Transverse colon (tissue), 4 donors: ENCODE results near the gene GIMD1. TPM values are rescaled to one million over a fixed set of nuclear protein-coding genes. Genes with fewer than 3 reads are reported as not detected.

Experiments used
- DNase-seq: peaks from one replicate; pipeline ENCODE4 v3.0.0-alpha.2; 2019
- H3K27ac ChIP-seq, 4 donors: fragments of 200-600 bp; sonication (generic); 2 replicates each; pipeline ENCODE4 v1.5.1; 2016 to 2018; ENCODE audit warnings: inconsistent platforms in 4 of 4
- H3K27me3 ChIP-seq: fragments of 200-600 bp; sonication (generic); 2 replicates; pipeline ENCODE4 v1.5.1; 2017; ENCODE audit warnings: inconsistent platforms
- H3K36me3 ChIP-seq, 4 donors: fragments of 200-600 bp; sonication (generic); 2 replicates each; pipeline ENCODE4 v1.5.1; 2017 to 2019; ENCODE audit warnings: inconsistent platforms in 4 of 4
- H3K4me1 ChIP-seq, 4 donors: fragments of 200-600 bp; sonication (generic); 2 replicates each; pipeline ENCODE4 v1.5.1; 2017 to 2020; ENCODE audit warnings: inconsistent platforms in 4 of 4
- H3K4me3 ChIP-seq, 4 donors: fragments of 200-600 bp; sonication (generic); 1 replicate in 1 of 4; 2 replicates in 3 of 4; pipeline versions ENCODE4 v1.5.1 to v1.6.1; 2017 to 2019; ENCODE audit warnings: inconsistent platforms in 4 of 4
- H3K9me3 ChIP-seq, 2 donors: fragments of 200-600 bp; sonication (generic); 2 replicates each; pipeline ENCODE4 v1.5.1; 2017 to 2019; ENCODE audit warnings: inconsistent platforms in 2 of 2
- EP300 ChIP-seq: sonication (generic); formaldehyde crosslinking; IDR thresholded peaks from one replicate; pipeline ENCODE4 v1.6.1; 2017; ENCODE audit warnings: antibody characterized with exemption, low read depth
- POLR2A ChIP-seq: fragments of 450-650 bp; IDR thresholded peaks from one replicate; pipeline ENCODE4 v1.6.1; 2016; ENCODE audit warnings: antibody characterized with exemption, mild to moderate bottlenecking, moderate library complexity
- POLR2AphosphoS5 ChIP-seq, 3 donors: sonication (generic); formaldehyde crosslinking; IDR thresholded peaks; one replicate each; pipeline ENCODE4 v1.6.1; 2016; ENCODE audit warnings: antibody characterized with exemption in 3 of 3
- WGBS, 2 donors: methylation state at CpG; one replicate each; pipeline ENCODE4 v1.1.5; 2018; ENCODE audit warnings: low coverage in 1 of 2; 5-methylcytosine and 5-hydroxymethylcytosine counted together
- in situ Hi-C, 4 donors: fragments of 200-750 bp; cut with MboI; loops; one replicate each; pipeline versions ENCODE4 v1.15.0 to v1.15.1; 2017; ENCODE audit warnings: low sequenced_read_pairs in 3 of 4, low pct_ligation_motif_present in 1 of 4, low pct_unique_long_range_greater_than_20kb in 1 of 4
- intact Hi-C: fragments of 100-400 bp; cut with DNase I; formaldehyde crosslinking; loops from one replicate; pipeline ENCODE4 v1.15.1; 2023; ENCODE audit warnings: low total_unique reads
- total RNA-seq, 4 donors: library from RNA; depleted of rRNA; stranded (reverse); fragments of >200 nt; gene quantifications; one replicate each; pipeline ENCODE4 v1.1.0, GENCODE V29; 2016
- TF ChIP-seq, protein P1 (sequence below), 5 experiments: fragments of 200-600 bp in 3 of 5; fragments of 450-650 bp in 2 of 5; sonication (generic) in 3 of 5; IDR thresholded peaks; 1 replicate in 2 of 5; 2 replicates in 3 of 5; pipeline ENCODE4 v1.5.1; 2016 to 2017; ENCODE audit warnings: antibody characterized with exemption in 5 of 5, inconsistent platforms in 3 of 5, mild to moderate bottlenecking in 2 of 5, moderate library complexity in 1 of 5

Gene GIMD1
- total RNA-seq, 4 donors from 2014 or later = not detected

DNA sequence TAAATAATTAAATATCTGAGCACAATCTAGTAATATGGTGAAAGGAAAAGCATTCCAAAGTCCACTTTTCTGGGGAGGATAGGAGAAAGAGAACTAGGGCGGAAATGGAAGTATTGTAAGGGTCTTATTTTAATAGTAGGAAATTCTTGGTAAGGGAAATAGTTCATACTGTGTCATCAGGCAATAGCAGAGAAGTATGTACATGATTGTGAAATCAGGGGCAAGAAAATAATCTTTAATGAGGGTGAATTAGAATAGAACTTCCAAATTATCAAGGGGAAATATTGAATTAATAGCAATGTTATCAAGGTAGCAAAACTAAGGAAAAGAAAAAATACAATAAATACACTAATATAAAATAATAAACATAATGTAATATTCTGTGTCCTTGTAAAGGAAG is 14.8 kb downstream of the GIMD1 start:
- Histone ChIP-seq H3K36me3 (peaks cover 0 to 15% (median 0%) of the 10 kb centered on the region in 4 donors), H3K4me1 (no peaks in the 10 kb centered on the region), H3K27me3 (no peaks in the 10 kb centered on the region), H3K27ac (no peak overlapping the region), H3K9me3 (no peaks in the 10 kb centered on the region), H3K4me3 (no peak overlapping the region)
- in situ Hi-C loops = loop anchor here in 2 of 4 donors (25.0 kb wide), 2 partner anchors 459 to 534 kb away; no protein-coding TSS in a partner anchor
- intact Hi-C loops = no loop called here
- DNase-seq = no peak
- no peak for TF ChIP-seq EP300
- no peak for TF ChIP-seq POLR2A
- TF ChIP-seq, protein P1, sequence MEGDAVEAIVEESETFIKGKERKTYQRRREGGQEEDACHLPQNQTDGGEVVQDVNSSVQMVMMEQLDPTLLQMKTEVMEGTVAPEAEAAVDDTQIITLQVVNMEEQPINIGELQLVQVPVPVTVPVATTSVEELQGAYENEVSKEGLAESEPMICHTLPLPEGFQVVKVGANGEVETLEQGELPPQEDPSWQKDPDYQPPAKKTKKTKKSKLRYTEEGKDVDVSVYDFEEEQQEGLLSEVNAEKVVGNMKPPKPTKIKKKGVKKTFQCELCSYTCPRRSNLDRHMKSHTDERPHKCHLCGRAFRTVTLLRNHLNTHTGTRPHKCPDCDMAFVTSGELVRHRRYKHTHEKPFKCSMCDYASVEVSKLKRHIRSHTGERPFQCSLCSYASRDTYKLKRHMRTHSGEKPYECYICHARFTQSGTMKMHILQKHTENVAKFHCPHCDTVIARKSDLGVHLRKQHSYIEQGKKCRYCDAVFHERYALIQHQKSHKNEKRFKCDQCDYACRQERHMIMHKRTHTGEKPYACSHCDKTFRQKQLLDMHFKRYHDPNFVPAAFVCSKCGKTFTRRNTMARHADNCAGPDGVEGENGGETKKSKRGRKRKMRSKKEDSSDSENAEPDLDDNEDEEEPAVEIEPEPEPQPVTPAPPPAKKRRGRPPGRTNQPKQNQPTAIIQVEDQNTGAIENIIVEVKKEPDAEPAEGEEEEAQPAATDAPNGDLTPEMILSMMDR (IDR thresholded peaks at IDR 0.05) = no peak
- no peak for TF ChIP-seq POLR2AphosphoS5 (IDR thresholded peaks at IDR 0.05)
- 92 to 93% methylated on average over 1 of the region's 1 CpG for whole genome bisulfite sequencing, 2 donors

DNA sequence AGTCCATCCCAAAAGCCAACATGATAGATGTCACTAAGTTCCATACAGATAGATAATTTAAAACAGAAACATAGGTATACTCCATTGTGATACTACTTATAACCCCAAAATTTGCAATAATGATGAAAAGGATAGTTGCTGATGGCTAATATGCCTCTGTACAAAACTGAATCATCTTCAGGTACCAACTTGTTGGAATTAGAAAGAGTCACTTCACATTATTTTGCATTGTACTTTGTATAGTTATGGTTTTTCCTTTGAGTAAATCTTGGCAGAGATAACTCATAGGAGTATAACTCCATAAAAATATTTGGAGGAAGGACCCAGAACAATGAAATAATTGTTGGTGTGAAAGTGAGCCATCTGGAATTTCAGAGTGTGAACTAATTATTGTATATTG is 17.6 kb downstream of the GIMD1 start:
- TF ChIP-seq, protein P1 (IDR thresholded peaks at IDR 0.05) = no peak
- TF ChIP-seq POLR2A (no peak), EP300 (no peak), POLR2AphosphoS5 (IDR thresholded peaks at IDR 0.05) (no peak)
- Histone ChIP-seq H3K4me3 (no peak overlapping the region), H3K27ac (no peak overlapping the region), H3K36me3 (peaks cover 0 to 24% (median 6%) of the 10 kb centered on the region in 4 donors), H3K27me3 (no peaks in the 10 kb centered on the region), H3K4me1 (no peaks in the 10 kb centered on the region), H3K9me3 (no peaks in the 10 kb centered on the region)
- no peak for DNase-seq
- intact Hi-C loops = no loop called here
- in situ Hi-C loops = loop anchor here in 2 of 4 donors (25.0 kb wide), 2 partner anchors 461 to 536 kb away; no protein-coding TSS in a partner anchor

DNA sequence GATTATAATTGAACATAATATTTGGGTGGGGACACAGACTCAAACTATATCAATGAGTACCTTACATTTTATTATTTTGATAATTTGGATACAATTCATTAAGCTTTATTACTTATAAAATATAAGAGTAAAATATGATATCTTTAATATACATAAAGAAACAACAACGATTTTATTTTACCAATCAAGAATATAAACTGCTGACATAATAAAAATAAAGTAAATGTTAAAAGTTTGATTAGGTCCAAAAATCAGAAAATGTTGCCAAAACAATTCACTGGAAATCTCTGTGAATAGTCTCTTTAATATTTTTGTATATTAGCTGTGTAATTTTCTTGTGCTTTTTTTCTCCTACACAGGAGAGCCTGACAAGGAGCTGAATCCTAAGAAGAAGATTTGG is 21.4 kb downstream of the GIMD1 start:
- TF ChIP-seq EP300 = no peak
- TF ChIP-seq, protein P1 (IDR thresholded peaks at IDR 0.05) = no peak
- no peak for TF ChIP-seq POLR2A
- no peak for TF ChIP-seq POLR2AphosphoS5 (IDR thresholded peaks at IDR 0.05)
- 83 to 91% methylated on average over 1 of the region's 1 CpG for WGBS, 2 donors
- in situ Hi-C loops = no loop called here
- H3K27ac ChIP-seq = no peak overlapping the region
- no peaks in the 10 kb centered on the region for H3K27me3 ChIP-seq
- no peaks in the 10 kb centered on the region for H3K9me3 ChIP-seq
- H3K4me1 ChIP-seq = peaks cover 0 to 1% (median 0%) of the 10 kb centered on the region in 4 donors
- no peak for DNase-seq
- H3K36me3 ChIP-seq = peaks cover 0 to 24% (median 6%) of the 10 kb centered on the region in 4 donors
- no peak overlapping the region for H3K4me3 ChIP-seq
- intact Hi-C loops = no loop called here

DNA sequence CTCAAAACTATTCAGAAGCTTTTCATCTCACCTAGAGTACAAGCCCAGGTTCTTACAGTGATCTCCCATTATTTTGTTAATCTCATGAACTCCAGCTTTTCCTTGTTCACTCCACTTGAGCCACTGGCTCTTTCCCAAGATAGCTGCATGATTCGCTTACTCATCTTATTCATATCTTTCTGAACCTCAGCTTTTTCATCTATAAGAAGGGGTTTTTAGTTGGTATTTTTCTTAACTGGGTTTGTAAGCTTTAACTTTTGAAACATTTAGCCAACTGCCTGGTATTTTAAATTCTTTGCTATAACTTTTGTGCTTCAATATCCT is 24.0 kb downstream of the GIMD1 start:
- in situ Hi-C loops = no loop called here
- no peak for TF ChIP-seq POLR2AphosphoS5 (IDR thresholded peaks at IDR 0.05)
- TF ChIP-seq POLR2A = no peak
- TF ChIP-seq, protein P1 (IDR thresholded peaks at IDR 0.05) = no peak
- no peak for TF ChIP-seq EP300
- 69 to 91% methylated on average over 1 of the region's 1 CpG for WGBS, 2 donors
- no peak for DNase-seq
- Histone ChIP-seq H3K27me3 (no peaks in the 10 kb centered on the region), H3K4me1 (peaks cover 0 to 6% (median 0%) of the 10 kb centered on the region in 4 donors), H3K9me3 (no peaks in the 10 kb centered on the region), H3K27ac (no peak overlapping the region), H3K4me3 (no peak overlapping the region), H3K36me3 (peaks cover 0 to 13% (median 5%) of the 10 kb centered on the region in 4 donors)
- intact Hi-C loops = no loop called here
